Measurements from ENCODE around the gene AARS2. TPM values are rescaled to one million over a fixed set of nuclear protein-coding genes. Genes with fewer than 3 reads are reported as not detected.

Gene AARS2
- total RNA-seq, 1 donor from 2014 or later: 34.3 TPM

GRCh38 chr6:44262467-44263353, 50.4 kb downstream of the AARS2 start:
- Mint-ChIP-seq H3K27ac (peak overlapping the region; percentile 74), H3K27me3 (peaks cover 5% of the 10 kb centered on the region), H3K36me3 (no peaks in the 10 kb centered on the region), H3K4me1 (ENCODE audit: unreplicated experiment) (peaks cover 37% of the 10 kb centered on the region), H3K9me3 (no peaks in the 10 kb centered on the region), H3K4me3 (peak overlapping the region; percentile 93)
- TF ChIP-seq CTCF (conservative IDR thresholded peaks at IDR 0.05): no peak
- no peak for DNase-seq (ENCODE audit: extremely low spot score, unreplicated experiment)

- no peak for TF ChIP-seq CTCF (conservative IDR thresholded peaks at IDR 0.05)
- Mint-ChIP-seq H3K4me3 (no peak overlapping the region), H3K4me1 (ENCODE audit: unreplicated experiment) (peaks cover 40% of the 10 kb centered on the region), H3K27me3 (peaks cover under 1% of the 10 kb centered on the region), H3K9me3 (no peaks in the 10 kb centered on the region), H3K36me3 (no peaks in the 10 kb centered on the region), H3K27ac (no peak overlapping the region)
- no peak for DNase-seq (ENCODE audit: extremely low spot score, unreplicated experiment)
These were observed 51.6 kb downstream of the AARS2 start for GRCh38 chr6:44261581-44261980.

GRCh38 chr6:44260451-44261297, 52.5 kb downstream of the AARS2 start:
- Mint-ChIP-seq H3K36me3 (no peaks in the 10 kb centered on the region), H3K9me3 (no peaks in the 10 kb centered on the region), H3K4me1 (ENCODE audit: unreplicated experiment) (peaks cover 47% of the 10 kb centered on the region), H3K27ac (peak overlapping the region; percentile 3), H3K27me3 (no peaks in the 10 kb centered on the region), H3K4me3 (peak overlapping the region; percentile 32)
- DNase-seq (ENCODE audit: extremely low spot score, unreplicated experiment): no peak
- no peak for TF ChIP-seq CTCF (conservative IDR thresholded peaks at IDR 0.05)

GRCh38 chr6:44260011-44260410, 53.1 kb downstream of the AARS2 start:
- no peak for TF ChIP-seq CTCF (conservative IDR thresholded peaks at IDR 0.05)
- Mint-ChIP-seq H3K27me3 (no peaks in the 10 kb centered on the region), H3K4me1 (ENCODE audit: unreplicated experiment) (peaks cover 48% of the 10 kb centered on the region), H3K27ac (no peak overlapping the region), H3K9me3 (no peaks in the 10 kb centered on the region), H3K4me3 (no peak overlapping the region), H3K36me3 (no peaks in the 10 kb centered on the region)
- no peak for DNase-seq (ENCODE audit: extremely low spot score, unreplicated experiment)

- no peaks in the 10 kb centered on the region for H3K9me3 Mint-ChIP-seq
- no peak for TF ChIP-seq CTCF (conservative IDR thresholded peaks at IDR 0.05)
- no peaks in the 10 kb centered on the region for H3K27me3 Mint-ChIP-seq
- H3K36me3 Mint-ChIP-seq: no peaks in the 10 kb centered on the region
- DNase-seq (ENCODE audit: extremely low spot score, unreplicated experiment): no peak
- H3K4me3 Mint-ChIP-seq: peak overlapping the region; percentile 92
- H3K27ac Mint-ChIP-seq: peak overlapping the region; percentile 94
- H3K4me1 Mint-ChIP-seq (ENCODE audit: unreplicated experiment): peaks cover 43% of the 10 kb centered on the region
These were observed 54.2 kb downstream of the AARS2 start for GRCh38 chr6:44258921-44259320.

Measured in type B pancreatic cell (in vitro differentiated cells).